ENCODE measurements around the gene TBC1D5.

- TF ChIP-seq, protein P1, sequence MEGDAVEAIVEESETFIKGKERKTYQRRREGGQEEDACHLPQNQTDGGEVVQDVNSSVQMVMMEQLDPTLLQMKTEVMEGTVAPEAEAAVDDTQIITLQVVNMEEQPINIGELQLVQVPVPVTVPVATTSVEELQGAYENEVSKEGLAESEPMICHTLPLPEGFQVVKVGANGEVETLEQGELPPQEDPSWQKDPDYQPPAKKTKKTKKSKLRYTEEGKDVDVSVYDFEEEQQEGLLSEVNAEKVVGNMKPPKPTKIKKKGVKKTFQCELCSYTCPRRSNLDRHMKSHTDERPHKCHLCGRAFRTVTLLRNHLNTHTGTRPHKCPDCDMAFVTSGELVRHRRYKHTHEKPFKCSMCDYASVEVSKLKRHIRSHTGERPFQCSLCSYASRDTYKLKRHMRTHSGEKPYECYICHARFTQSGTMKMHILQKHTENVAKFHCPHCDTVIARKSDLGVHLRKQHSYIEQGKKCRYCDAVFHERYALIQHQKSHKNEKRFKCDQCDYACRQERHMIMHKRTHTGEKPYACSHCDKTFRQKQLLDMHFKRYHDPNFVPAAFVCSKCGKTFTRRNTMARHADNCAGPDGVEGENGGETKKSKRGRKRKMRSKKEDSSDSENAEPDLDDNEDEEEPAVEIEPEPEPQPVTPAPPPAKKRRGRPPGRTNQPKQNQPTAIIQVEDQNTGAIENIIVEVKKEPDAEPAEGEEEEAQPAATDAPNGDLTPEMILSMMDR (IDR thresholded peaks at IDR 0.05) = no peak
- no peak for TF ChIP-seq POLR2A (IDR thresholded peaks at IDR 0.05)
- TF ChIP-seq EP300 (IDR thresholded peaks at IDR 0.05; ENCODE audit: low read depth) = no peak
- TF ChIP-seq POLR2AphosphoS5 (IDR thresholded peaks at IDR 0.05) = no peak
Measured at GRCh38 chr3:17315897-17316296, 426.5 kb downstream of the TBC1D5 start.
